H1 (cell line): Measurements from ENCODE around the gene PGAM2. TPM values are rescaled to one million over a fixed set of nuclear protein-coding genes. Genes with fewer than 3 reads are reported as not detected.
"Not testable (repeated sequence)": the region's sequence is repeated elsewhere in the genome, so short reads cannot be mapped to it uniquely, and the experiment has no call there.

Experiments used
- CTCF ChIA-PET: fragments of 300-600 bp; sonication (Branson Sonifier 250); formaldehyde crosslinking; loops from one replicate; lab custom pipeline; 2021; ENCODE audit not compliant: partially characterized antibody; lab: Charles Lee
- POLR2A ChIA-PET: fragments of 300-600 bp; sonication (Branson Sonifier 250); formaldehyde crosslinking; loops from one replicate; lab custom pipeline; 2021; ENCODE audit warnings: inconsistent platforms; ENCODE audit not compliant: partially characterized antibody; lab: Charles Lee
- DNase-seq, 2 experiments: peaks; one replicate each; pipeline versions ENCODE4 v3.0.0 to v3.0.0-alpha.2; 2010 to 2022; ENCODE audit warnings: low spot score in 2 of 2, low read depth in 1 of 2, mixed read lengths in 1 of 2
- FAIRE-seq: peaks from 2 replicates; lab custom pipeline; 2011; peaks lifted over from hg19 to GRCh38; lab: Jason Lieb, UNC
- H2AFZ ChIP-seq: 2 replicates; pipeline ENCODE4 v1.8.1; 2012; ENCODE audit warnings: low read length, inconsistent platforms
- H2AK5ac ChIP-seq: 2 replicates; pipeline ENCODE4 v1.6.1; 2013; ENCODE audit warnings: low read depth, low read length
- H2BK120ac ChIP-seq: replicated peaks from 2 replicates; pipeline ENCODE3; 2013; ENCODE audit warnings: low read depth, low read length, inconsistent platforms
- H2BK12ac ChIP-seq: 2 replicates; pipeline ENCODE4 v1.6.1; 2013; ENCODE audit warnings: low read depth, low read length
- H2BK15ac ChIP-seq: 2 replicates; pipeline ENCODE4 v1.6.1; 2013; ENCODE audit warnings: low read length
- H2BK20ac ChIP-seq: 2 replicates; pipeline ENCODE4 v1.6.1; 2013; ENCODE audit warnings: low read length
- H2BK5ac ChIP-seq: 2 replicates; pipeline ENCODE4 v1.6.1; 2013; ENCODE audit warnings: low read depth, low read length
- H3K14ac ChIP-seq: 2 replicates; pipeline ENCODE4 v1.6.1; 2013; ENCODE audit warnings: inconsistent platforms; ENCODE audit not compliant: insufficient read length
- H3K18ac ChIP-seq: 2 replicates; pipeline ENCODE4 v1.6.1; 2013; ENCODE audit warnings: low read length; ENCODE audit errors: extremely low read depth
- H3K23ac ChIP-seq: 2 replicates; pipeline ENCODE4 v1.6.1; 2013; ENCODE audit warnings: inconsistent platforms; ENCODE audit not compliant: insufficient read length
- H3K23me2 ChIP-seq: 2 replicates; pipeline ENCODE4 v1.6.1; 2013; ENCODE audit warnings: low read depth, low read length
- H3K27ac ChIP-seq: 2 replicates; pipeline ENCODE4 v1.6.1; 2011; ENCODE audit warnings: low read depth, low read length, inconsistent platforms
- H3K27me3 ChIP-seq, 4 experiments: replicated peaks in 1 of 4; 1 replicate in 1 of 4; 2 replicates in 3 of 4; pipeline versions ENCODE4 v1.6.1 to v1.8.1; 2011 to 2013; ENCODE audit warnings: low read length in 3 of 4, mild to moderate bottlenecking in 3 of 4, inconsistent platforms in 2 of 4, mixed read lengths in 2 of 4, moderate library complexity in 1 of 4; ENCODE audit not compliant: control insufficient read depth in 3 of 4, insufficient read depth in 3 of 4; ENCODE audit errors: extremely low read depth in 1 of 4
- H3K36me3 ChIP-seq, 4 experiments: 2 replicates each; pipeline versions ENCODE4 v1.6.1 to v1.8.1; 2011 to 2013; ENCODE audit warnings: mild to moderate bottlenecking in 4 of 4, low read length in 3 of 4, moderate library complexity in 2 of 4, control low read depth in 1 of 4, inconsistent platforms in 1 of 4; ENCODE audit not compliant: insufficient read depth in 4 of 4, control insufficient read depth in 2 of 4
- H3K4ac ChIP-seq: replicated peaks from 2 replicates; pipeline ENCODE3; 2013; ENCODE audit warnings: low read length, low read depth, mixed read lengths, inconsistent platforms; ENCODE audit not compliant: insufficient read length
- H3K4me1 ChIP-seq, 4 experiments: replicated peaks in 1 of 4; 1 replicate in 1 of 4; 2 replicates in 3 of 4; pipeline versions ENCODE4 v1.6.1 to v1.8.1; 2011 to 2013; ENCODE audit warnings: low read length in 3 of 4, inconsistent platforms in 2 of 4, mixed read lengths in 1 of 4; ENCODE audit not compliant: insufficient read depth in 4 of 4, control insufficient read depth in 3 of 4
- H3K4me2 ChIP-seq, 2 experiments: 2 replicates each; pipeline versions ENCODE4 v1.6.1 to v1.8.1; 2011 to 2013; ENCODE audit warnings: low read depth in 2 of 2, low read length in 2 of 2, control low read depth in 1 of 2, inconsistent platforms in 1 of 2, mild to moderate bottlenecking in 1 of 2; ENCODE audit not compliant: insufficient read depth in 1 of 2
- H3K4me3 ChIP-seq, 4 experiments: fragments of 200-600, 300-600 bp in 1 of 4; sonication (generic), shearing (Covaris generic), sonication (Bioruptor Twin) in 1 of 4; 2 replicates each; pipeline versions ENCODE4 v1.5.1 to v1.8.1; 2011 to 2016; ENCODE audit warnings: low read length in 4 of 4, low read depth in 3 of 4, control low read depth in 2 of 4, inconsistent platforms in 2 of 4, mild to moderate bottlenecking in 2 of 4, mixed read lengths in 1 of 4, moderate library complexity in 1 of 4; ENCODE audit not compliant: insufficient read depth in 2 of 4; ENCODE audit errors: extremely low read depth in 1 of 4
- H3K56ac ChIP-seq: replicated peaks from 2 replicates; pipeline ENCODE3; 2013; ENCODE audit warnings: low read depth, mild to moderate bottlenecking, mixed read lengths, low read length, inconsistent platforms; ENCODE audit not compliant: insufficient read length
- H3K79me1 ChIP-seq: 2 replicates; pipeline ENCODE4 v1.6.1; 2013; ENCODE audit warnings: low read depth, low read length, control low read depth
- H3K79me2 ChIP-seq, 2 experiments: 2 replicates each; pipeline versions ENCODE4 v1.6.1 to v1.8.1; 2012 to 2013; ENCODE audit warnings: low read length in 2 of 2, mild to moderate bottlenecking in 2 of 2, inconsistent platforms in 1 of 2; ENCODE audit not compliant: insufficient read depth in 2 of 2, control insufficient read depth in 1 of 2
- H3K9ac ChIP-seq, 4 experiments: replicated peaks in 1 of 4; 1 replicate in 1 of 4; 2 replicates in 3 of 4; pipeline versions ENCODE4 v1.6.1 to v1.8.1; 2011 to 2013; ENCODE audit warnings: low read depth in 3 of 4, low read length in 3 of 4, control low read depth in 2 of 4, mild to moderate bottlenecking in 2 of 4, moderate library complexity in 2 of 4, inconsistent platforms in 1 of 4; ENCODE audit errors: extremely low read depth in 1 of 4
- H3K9me3 ChIP-seq, 2 experiments: 2 replicates each; pipeline versions ENCODE4 v1.6.1 to v1.8.1; 2012 to 2013; ENCODE audit warnings: mild to moderate bottlenecking in 2 of 2, moderate library complexity in 2 of 2, control low read depth in 1 of 2, inconsistent platforms in 1 of 2, low read depth in 1 of 2, low read length in 1 of 2, mixed read lengths in 1 of 2; ENCODE audit not compliant: insufficient read depth in 2 of 2
- H4K20me1 ChIP-seq, 2 experiments: replicated peaks in 1 of 2; 2 replicates each; pipeline versions ENCODE3 to v1.8.1; 2011 to 2013; ENCODE audit warnings: inconsistent platforms in 2 of 2, low read length in 2 of 2, mild to moderate bottlenecking in 1 of 2; ENCODE audit not compliant: insufficient read depth in 2 of 2, control insufficient read depth in 1 of 2
- H4K5ac ChIP-seq: 2 replicates; pipeline ENCODE4 v1.6.1; 2013; ENCODE audit warnings: low read length, low read depth, mixed read lengths, inconsistent platforms; ENCODE audit not compliant: insufficient read length
- H4K8ac ChIP-seq: 2 replicates; pipeline ENCODE4 v1.8.0; 2013; ENCODE audit warnings: mild to moderate bottlenecking, moderate library complexity, low read length, inconsistent platforms; ENCODE audit not compliant: insufficient read depth; ENCODE audit errors: extremely low read depth
- H4K91ac ChIP-seq: replicated peaks from 2 replicates; pipeline ENCODE3; 2013; ENCODE audit warnings: low read length, mixed read lengths, inconsistent platforms; ENCODE audit not compliant: insufficient read length
- WGBS, 2 experiments: shearing (Covaris generic) in 1 of 2; methylation state at CpG; one replicate each; pipeline versions ENCODE4 v1.1.6 to v1.1.7; 2013 to 2015; ENCODE audit warnings: low lambda C conversion rate in 2 of 2, mixed read lengths in 2 of 2, inconsistent platforms in 1 of 2, low coverage in 1 of 2, missing lambda C conversion rate in 1 of 2; ENCODE audit not compliant: insufficient replicate concordance in 2 of 2, insufficient coverage in 1 of 2, insufficient read length in 1 of 2; ENCODE audit errors: extremely low coverage in 1 of 2, missing lambda C conversion rate in 1 of 2; 5-methylcytosine and 5-hydroxymethylcytosine counted together
- polyA plus RNA-seq, 7 experiments: library from polyadenylated mRNA; depleted of rRNA in 3 of 7; stranded (reverse) in 5 of 7; unstranded in 2 of 7; fragments of >200 nt in 5 of 7; fragments of 200-250 nt in 2 of 7; gene quantifications; 1 replicate in 5 of 7; 2 replicates in 1 of 7; 4 replicates in 1 of 7; pipeline versions ENCODE4 v1.2.1 to v1.2.3, GENCODE V29; 2011 to 2013; ENCODE audit warnings: missing spikeins in 2 of 7, mixed read lengths in 2 of 7
- total RNA-seq: library from RNA; stranded (reverse); fragmentation: NEBNext Ultra II Directional; extraction: Animal tissue kit (Norgen Biotek cat#: 25700); gene quantifications from 2 replicates; pipeline ENCODE4 v1.2.1, GENCODE V29; 2021

PGAM2 gene
- total and polyA plus RNA-seq, 2 of the 8 experiments (the other 6 are each of a cell fraction or from before 2014, with no cell fraction given) = 2.1 to 2.9 TPM

DNA sequence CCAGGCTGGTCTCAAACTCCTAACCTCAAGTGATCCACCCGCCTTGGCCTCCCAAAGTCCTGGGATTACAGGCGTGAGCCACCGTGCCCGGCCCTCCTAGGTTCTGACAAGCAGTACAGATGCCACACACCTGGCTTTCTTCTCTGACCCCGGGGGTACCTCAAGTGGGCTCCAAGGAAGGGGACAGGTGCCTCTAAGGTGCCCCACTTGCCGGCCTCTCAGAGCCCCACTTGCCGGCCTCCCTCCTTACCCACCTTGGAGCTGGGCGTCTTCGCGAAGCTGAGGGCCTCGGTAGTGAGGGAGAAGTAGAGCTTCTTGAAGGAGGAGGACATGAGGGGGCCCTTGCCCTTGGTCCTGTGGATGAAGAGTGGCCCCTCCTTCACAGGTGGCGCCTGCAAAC is 26.8 kb downstream of the PGAM2 start:
- H3K23ac ChIP-seq, H3K4me3 ChIP-seq, H3K27me3 ChIP-seq, H3K4ac ChIP-seq, H2BK12ac ChIP-seq, H4K5ac ChIP-seq, H4K20me1 ChIP-seq, H3K14ac ChIP-seq, H3K4me1 ChIP-seq, H3K23me2 ChIP-seq, H3K79me1 ChIP-seq, H3K18ac ChIP-seq, H3K79me2 ChIP-seq, H3K9ac ChIP-seq, POLR2A ChIA-PET, H2BK20ac ChIP-seq, H2BK5ac ChIP-seq, H3K9me3 ChIP-seq, CTCF ChIA-PET, FAIRE-seq, H3K56ac ChIP-seq, H2AFZ ChIP-seq, H4K8ac ChIP-seq, H2AK5ac ChIP-seq, H3K36me3 ChIP-seq, H2BK120ac ChIP-seq, H3K27ac ChIP-seq, H2BK15ac ChIP-seq, H4K91ac ChIP-seq, DNase-seq: not testable (repeated sequence)
- H3K4me2 ChIP-seq = peak overlapping the region in 1 of 2 experiments; percentile 72; a peak in 1 of 4 replicates
- 42% methylated on average over 6 of the region's 12 CpGs; no CpG with 5 or more reads in 1 of the 2 experiments for WGBS, 2 experiments

DNA sequence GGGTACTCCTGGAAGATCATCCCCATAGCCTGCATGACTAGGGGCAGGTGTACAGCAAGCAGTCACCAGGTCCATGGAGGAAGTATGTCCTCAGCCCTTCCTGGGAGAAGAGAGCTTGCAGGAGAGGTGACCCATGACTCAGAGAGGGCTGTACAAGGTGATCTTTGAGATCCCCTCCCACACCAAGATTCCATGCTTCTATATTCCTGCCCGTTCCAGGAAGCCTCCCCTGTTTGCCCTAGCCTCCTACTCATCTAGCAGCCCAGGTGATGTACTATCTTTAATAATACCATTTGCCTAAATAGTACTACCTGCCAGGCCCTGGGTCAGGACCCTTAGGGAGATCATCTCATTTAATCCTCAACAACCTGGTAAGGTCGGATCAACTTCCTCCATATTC is 27.4 kb downstream of the PGAM2 start:
- H4K20me1 ChIP-seq, H3K4me2 ChIP-seq, H3K27me3 ChIP-seq, H3K9ac ChIP-seq, H3K56ac ChIP-seq, H2BK20ac ChIP-seq, H3K9me3 ChIP-seq, H4K91ac ChIP-seq, H3K18ac ChIP-seq, H3K79me2 ChIP-seq, FAIRE-seq, H3K14ac ChIP-seq, H3K4me3 ChIP-seq, POLR2A ChIA-PET, H3K23me2 ChIP-seq, H4K8ac ChIP-seq, DNase-seq, H3K4ac ChIP-seq, H4K5ac ChIP-seq, H2BK5ac ChIP-seq, H2BK15ac ChIP-seq, H3K36me3 ChIP-seq, H3K79me1 ChIP-seq, H2BK120ac ChIP-seq, H2AK5ac ChIP-seq, H3K4me1 ChIP-seq, H2AFZ ChIP-seq, H3K23ac ChIP-seq, H2BK12ac ChIP-seq, H3K27ac ChIP-seq: not testable (repeated sequence)
- CTCF ChIA-PET = interaction anchor here (0.7 kb wide), 1 partner anchor 25 kb away, joined by 3 read pairs; no protein-coding TSS in a partner anchor
- 88% methylated on average over 2 of the region's 2 CpGs; no CpG with 5 or more reads in 1 of the 2 experiments for WGBS, 2 experiments
